PFSK-1 (cell line): ENCODE data around the gene CYLD.

Experiments
- FOXP2 ChIP-seq: optimal IDR thresholded peaks from 2 replicates; pipeline ENCODE3; 2011; ENCODE audit warnings: borderline replicate concordance, control low read depth, inconsistent platforms; ENCODE audit not compliant: insufficient read depth; ENCODE audit errors: extremely low read length, extremely low read depth
- POLR2AphosphoS5 ChIP-seq: IDR thresholded peaks from 2 replicates; pipeline ENCODE4 v1.6.1; 2012; ENCODE audit warnings: low read depth, mild to moderate bottlenecking, control low read depth, low read length, moderate library complexity
- REST ChIP-seq, 2 experiments: IDR thresholded peaks; 2 replicates each; pipeline versions ENCODE4 v1.6.1 to v1.8.0; 2011 to 2012; ENCODE audit warnings: low read depth in 2 of 2, low read length in 2 of 2, control low read depth in 1 of 2, inconsistent platforms in 1 of 2, mild to moderate bottlenecking in 1 of 2, moderate library complexity in 1 of 2; ENCODE audit not compliant: insufficient read depth in 1 of 2
- SIN3A ChIP-seq: IDR thresholded peaks from 2 replicates; pipeline ENCODE4 v1.6.1; 2012; ENCODE audit warnings: mild to moderate bottlenecking, low read length, moderate library complexity, borderline replicate concordance; ENCODE audit not compliant: insufficient read depth
- TAF1 ChIP-seq: IDR thresholded peaks from 2 replicates; pipeline ENCODE4 v1.6.1; 2012; ENCODE audit warnings: low read length, control low read depth, borderline replicate concordance; ENCODE audit not compliant: insufficient read depth

CYLD gene

GRCh38 chr16:50834701-50835100, 92.8 kb downstream of the CYLD start:
- TF ChIP-seq FOXP2 (no peak), TAF1 (no peak), REST (IDR thresholded peaks at IDR 0.05; ENCODE audit: insufficient read depth in 1 of 2, low read depth in 2 of 2, low read length in 2 of 2) (no peak), SIN3A (no peak), POLR2AphosphoS5 (no peak)

GRCh38 chr16:50835358-50836060, 93.6 kb downstream of the CYLD start:
- TF ChIP-seq POLR2AphosphoS5 = no peak
- no peak for TF ChIP-seq FOXP2
- TF ChIP-seq TAF1 = no peak
- no peak for TF ChIP-seq REST (IDR thresholded peaks at IDR 0.05; ENCODE audit: insufficient read depth in 1 of 2, low read depth in 2 of 2, low read length in 2 of 2)
- no peak for TF ChIP-seq SIN3A

- TF ChIP-seq REST (IDR thresholded peaks at IDR 0.05; ENCODE audit: insufficient read depth in 1 of 2, low read depth in 2 of 2, low read length in 2 of 2) (no peak), POLR2AphosphoS5 (no peak), TAF1 (no peak), FOXP2 (no peak)
Measured at GRCh38 chr16:50836121-50836621, 94.3 kb downstream of the CYLD start.

- TF ChIP-seq REST (IDR thresholded peaks at IDR 0.05; ENCODE audit: insufficient read depth in 1 of 2, low read depth in 2 of 2, low read length in 2 of 2) = no peak
- TF ChIP-seq SIN3A = no peak
- no peak for TF ChIP-seq POLR2AphosphoS5
- TF ChIP-seq FOXP2 = no peak
- TF ChIP-seq TAF1 = no peak
Measured at GRCh38 chr16:50837324-50837723, 95.4 kb downstream of the CYLD start.

GRCh38 chr16:50838165-50838564, 96.3 kb downstream of the CYLD start:
- no peak for TF ChIP-seq POLR2AphosphoS5
